Hepatocyte (in vitro differentiated cells): Measurements from ENCODE around the gene TMEM95.

ENCODE experiments used
- EZH2 ChIP-seq: fragments of 200-600 bp; sonication (generic); IDR thresholded peaks from 2 replicates; pipeline ENCODE4 v1.6.1; 2016; ENCODE audit warnings: antibody characterized with exemption, mild to moderate bottlenecking, borderline replicate concordance
- TF ChIP-seq, protein P1 (sequence below): fragments of 200-600 bp; sonication (generic); IDR thresholded peaks from 2 replicates; pipeline ENCODE4 v1.5.1; 2016; ENCODE audit warnings: antibody characterized with exemption, mild to moderate bottlenecking; ENCODE audit not compliant: poor library complexity

DNA sequence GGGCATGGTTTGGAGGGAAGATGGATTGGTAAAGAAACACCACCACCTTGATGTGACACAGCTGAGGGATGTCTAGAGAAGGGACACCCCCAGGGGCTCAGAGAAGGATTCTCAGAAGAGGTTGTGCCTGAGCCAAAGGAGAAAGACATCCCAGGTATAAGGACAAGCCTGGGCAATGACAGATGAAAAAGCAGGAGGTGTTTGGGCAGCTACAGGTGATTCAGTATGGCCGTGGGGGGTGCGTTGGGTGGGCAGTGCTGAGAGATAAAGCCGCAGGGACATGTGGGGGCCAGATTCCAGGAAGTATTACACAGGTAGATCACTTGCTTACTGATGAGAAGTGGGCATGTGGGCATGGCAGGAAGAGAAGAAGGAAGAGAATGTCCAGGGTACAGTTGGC lies 7.0 kb downstream of the TMEM95 start:
- no peak for TF ChIP-seq EZH2
- TF ChIP-seq, protein P1, sequence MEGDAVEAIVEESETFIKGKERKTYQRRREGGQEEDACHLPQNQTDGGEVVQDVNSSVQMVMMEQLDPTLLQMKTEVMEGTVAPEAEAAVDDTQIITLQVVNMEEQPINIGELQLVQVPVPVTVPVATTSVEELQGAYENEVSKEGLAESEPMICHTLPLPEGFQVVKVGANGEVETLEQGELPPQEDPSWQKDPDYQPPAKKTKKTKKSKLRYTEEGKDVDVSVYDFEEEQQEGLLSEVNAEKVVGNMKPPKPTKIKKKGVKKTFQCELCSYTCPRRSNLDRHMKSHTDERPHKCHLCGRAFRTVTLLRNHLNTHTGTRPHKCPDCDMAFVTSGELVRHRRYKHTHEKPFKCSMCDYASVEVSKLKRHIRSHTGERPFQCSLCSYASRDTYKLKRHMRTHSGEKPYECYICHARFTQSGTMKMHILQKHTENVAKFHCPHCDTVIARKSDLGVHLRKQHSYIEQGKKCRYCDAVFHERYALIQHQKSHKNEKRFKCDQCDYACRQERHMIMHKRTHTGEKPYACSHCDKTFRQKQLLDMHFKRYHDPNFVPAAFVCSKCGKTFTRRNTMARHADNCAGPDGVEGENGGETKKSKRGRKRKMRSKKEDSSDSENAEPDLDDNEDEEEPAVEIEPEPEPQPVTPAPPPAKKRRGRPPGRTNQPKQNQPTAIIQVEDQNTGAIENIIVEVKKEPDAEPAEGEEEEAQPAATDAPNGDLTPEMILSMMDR: no peak
